Activated T-cell treated with anti-CD3 and anti-CD28 coated beads for 4 hours (primary cell): ENCODE measurements around the gene UGDH.

Experiments used
- DNase-seq: peaks from one replicate; pipeline ENCODE4 v3.0.0-alpha.2; 2020

The UGDH gene

GRCh38 chr4:39451423-39452023, 75.7 kb downstream of the UGDH start:
- DNase-seq, result no peak

GRCh38 chr4:39450618-39451017, 76.6 kb downstream of the UGDH start:
- DNase-seq, result no peak
